ENCODE results near the gene C12orf42.
"Not testable (repeated sequence)": the region's sequence is repeated elsewhere in the genome, so short reads cannot be mapped to it uniquely, and the experiment has no call there.

Gene C12orf42

DNA sequence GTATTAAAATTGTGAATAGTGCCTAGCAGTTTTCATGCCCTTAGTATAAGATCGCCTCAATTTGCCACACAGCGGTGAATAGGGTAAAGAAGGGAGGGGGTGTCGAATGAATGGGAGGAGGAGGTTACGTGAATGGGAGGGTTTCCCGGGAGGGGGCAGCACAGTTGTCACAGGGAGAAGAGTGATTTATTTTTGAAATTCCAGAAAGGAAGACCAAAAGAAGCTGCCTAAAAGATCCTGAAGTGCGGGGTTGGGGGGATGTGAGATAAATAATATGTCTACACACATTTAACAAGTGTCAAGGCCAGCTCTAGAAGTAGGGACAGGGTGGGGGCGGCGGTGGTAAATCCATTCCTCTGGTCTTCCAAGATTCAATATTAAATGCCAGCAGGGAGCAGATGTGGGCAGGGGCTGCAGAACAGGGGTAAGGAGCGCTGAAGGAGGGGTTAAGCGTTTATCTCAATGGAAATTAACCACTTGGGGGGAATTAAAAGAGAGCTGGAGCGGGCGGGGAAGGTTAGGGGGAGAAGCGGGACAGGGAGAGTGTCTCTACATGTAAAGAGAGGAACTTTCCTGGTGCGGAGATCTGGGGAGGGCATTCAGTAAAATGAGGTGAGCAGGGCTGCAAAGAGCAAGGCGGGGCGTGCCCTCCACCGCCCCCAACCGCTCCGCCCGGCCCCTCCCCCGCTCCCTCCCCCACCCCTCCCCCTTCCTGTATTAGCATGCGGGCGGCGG is 867 bp downstream of the C12orf42 start:
- no peak for DNase-seq

DNA sequence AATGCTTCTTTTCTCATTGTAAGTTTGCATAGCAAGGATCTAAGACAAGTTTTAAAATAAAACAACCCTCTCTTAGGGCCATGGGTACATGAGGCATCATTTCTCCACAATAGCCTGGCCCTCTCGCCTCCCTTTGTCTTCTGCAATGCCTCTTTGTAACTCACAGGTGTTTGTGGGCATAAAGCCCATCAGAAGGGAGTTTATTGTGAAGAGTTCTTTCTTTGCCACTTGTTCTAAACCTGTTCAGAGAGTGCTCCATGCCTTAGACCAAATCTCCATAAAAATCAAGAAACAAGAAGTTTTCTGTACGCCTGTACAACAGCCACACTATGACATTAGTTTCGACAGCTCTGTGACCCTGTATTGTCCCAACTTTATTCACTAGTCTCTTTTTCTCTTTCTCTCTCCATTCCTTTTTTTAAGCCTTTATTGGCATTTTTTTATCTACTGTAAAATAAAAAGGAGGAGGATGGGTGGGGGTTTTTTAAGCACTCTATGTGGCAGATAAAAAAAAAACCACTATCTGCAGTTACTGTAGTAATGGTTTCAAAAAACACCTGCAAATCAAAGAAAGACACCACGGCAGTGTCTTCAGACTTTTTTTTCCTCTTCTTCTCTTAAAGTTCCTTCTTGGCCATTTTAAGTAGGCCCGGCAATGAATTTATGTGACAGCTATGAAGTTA is 1.6 kb downstream of the C12orf42 start:
- DNase-seq = no peak

DNA sequence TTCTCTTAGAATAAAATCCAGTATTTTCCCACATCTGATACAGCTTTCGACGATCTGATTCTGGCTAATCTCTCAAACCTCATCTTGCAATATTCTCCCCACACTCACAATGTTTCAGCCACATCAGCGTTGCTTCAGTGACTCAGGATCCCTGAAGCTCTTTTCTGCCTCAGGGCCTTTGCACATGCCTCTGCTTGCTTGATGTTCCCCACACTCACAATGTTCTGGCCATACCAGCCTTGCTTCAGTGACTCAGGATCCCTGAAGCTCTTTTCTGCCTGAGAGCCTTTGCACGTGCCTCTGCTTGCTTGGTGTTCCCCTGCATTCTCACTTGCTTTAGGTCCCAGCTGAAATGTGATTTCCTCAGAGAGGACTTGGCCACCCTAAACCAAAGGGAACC is 2.6 kb downstream of the C12orf42 start:
- DNase-seq = no peak

DNA sequence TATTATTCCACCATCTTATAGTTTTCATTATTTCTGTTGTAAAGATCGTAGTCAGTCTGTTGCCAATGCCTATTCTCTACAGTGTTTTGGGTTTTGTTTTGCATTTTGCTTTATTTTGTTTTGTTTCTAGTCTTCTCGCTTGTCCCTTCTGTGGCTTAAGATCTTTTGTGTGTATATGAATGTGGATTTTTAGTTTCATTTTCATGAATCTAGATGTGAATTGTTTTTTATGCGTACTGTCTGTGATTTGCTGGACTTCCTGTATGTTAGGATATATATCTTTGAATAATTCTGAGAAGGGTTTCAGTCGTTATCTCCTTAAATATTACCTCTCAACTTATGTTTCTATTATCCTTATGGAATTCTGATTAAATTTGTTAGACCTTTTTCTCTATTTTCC is 13.4 kb downstream of the C12orf42 start:
- DNase-seq = no peak

DNA sequence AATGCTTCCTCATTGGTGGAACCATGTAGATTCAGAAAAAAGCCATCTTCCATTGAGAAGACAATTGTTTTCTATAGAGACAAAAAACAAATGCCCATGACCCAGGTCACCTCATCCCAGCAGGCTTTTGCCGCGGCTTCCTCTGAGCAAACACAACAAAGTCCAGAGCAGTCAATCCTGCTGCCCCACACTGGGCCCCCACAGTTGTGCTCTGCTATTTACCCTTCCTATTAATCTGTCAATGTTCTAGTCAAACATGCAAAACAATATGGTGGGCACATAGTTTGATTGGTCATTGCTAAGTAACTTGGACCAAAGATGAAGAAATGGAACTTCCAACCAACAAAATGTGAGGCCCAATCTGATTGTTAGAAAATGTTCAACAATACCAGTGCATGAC is 20.7 kb downstream of the C12orf42 start:
- no peak for DNase-seq

DNA sequence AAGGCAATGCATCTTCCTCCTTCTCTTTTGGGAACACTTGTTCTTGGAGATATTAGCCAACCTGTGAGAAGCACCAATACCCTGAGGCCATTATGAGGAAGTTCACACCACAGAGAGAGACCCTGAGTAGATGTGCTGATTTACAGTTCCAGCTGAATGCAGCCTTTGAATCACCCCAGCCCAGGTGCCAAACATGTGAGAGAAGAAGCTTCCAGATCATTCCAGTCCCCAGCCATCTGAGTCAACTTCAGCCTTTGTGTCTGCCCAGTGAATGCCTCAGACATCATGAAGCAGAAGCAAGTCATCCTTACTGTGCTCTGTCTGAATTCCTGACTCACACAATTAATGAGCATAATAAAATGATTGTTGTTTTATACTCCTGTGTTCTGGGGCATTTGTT is 25.1 kb downstream of the C12orf42 start:
- DNase-seq = no peak

DNA sequence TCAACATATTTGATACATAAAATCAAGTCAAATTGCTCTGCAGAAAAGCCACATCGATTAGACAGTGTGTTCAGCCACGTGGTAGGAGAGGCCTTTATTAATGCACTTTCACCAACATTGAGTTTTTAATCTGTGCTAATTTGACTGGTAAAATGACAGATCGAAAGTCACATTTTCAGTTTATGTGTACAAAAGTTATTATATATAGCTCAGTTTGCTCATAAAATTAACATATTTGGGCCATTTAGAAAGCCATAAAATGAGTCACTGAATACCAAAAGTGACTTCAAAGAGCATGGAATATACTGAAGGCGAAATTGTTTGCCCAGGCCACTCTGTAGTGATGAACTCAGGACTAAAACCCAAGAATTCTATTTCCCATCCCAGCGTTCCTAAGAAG is 26.0 kb downstream of the C12orf42 start:
- DNase-seq = no peak

DNA sequence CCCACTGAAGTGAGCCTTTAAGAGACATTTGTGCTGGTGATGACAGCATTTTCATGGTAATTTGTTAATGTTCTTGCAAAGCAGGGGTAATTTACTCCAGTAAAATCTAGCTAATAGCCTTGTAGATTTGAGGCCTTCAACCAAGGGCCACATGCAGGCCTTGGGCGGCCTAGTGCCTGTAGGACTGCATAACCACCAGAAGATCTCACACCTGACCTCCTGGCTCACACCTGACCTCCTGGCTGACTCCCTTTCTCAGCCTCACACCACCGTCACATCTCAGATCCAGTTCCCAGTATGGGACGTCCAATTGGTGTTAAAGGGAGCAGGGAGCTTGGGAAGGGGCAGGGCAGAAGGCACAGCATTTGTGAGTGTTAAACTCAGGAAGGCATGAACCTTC is 26.9 kb downstream of the C12orf42 start:
- DNase-seq = no peak

DNA sequence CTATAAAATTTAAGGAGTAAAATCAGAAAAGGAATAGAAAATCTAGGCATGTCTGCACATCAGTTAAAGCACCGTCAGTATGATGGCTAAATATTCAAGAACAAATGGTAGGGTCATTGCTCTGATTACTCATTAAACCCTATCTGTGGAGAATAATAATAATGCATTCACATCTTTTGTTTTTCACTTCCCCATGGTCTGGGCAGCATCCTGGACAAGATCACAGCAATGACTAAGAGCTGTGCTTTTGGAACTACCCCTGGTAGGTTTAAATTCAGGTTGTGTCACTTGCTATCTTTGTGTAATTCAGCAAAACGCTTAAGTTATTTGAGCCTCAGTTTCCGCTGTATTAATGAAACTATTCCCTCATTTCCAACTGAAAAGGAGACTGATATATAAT is 33.1 kb downstream of the C12orf42 start:
- no peak for DNase-seq

DNA sequence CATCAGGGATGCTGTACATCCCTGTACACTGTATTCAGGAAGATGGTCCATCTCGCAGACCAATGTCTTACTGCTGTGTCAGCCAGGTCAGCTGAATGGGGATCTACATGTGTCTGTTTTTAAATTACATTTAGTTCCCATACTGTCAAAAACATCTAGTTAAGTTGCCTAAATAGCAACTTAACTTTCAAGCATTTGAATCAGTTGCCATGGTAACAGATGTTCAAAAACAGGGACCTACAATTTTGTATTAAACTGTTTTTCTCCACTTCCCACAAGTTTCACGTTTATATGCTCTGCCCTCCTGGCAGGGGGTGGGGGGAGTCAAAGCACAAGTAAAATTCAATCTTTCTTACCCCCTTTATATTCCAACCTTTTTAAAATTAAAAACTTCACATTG is 38.3 kb downstream of the C12orf42 start:
- DNase-seq = no peak

DNA sequence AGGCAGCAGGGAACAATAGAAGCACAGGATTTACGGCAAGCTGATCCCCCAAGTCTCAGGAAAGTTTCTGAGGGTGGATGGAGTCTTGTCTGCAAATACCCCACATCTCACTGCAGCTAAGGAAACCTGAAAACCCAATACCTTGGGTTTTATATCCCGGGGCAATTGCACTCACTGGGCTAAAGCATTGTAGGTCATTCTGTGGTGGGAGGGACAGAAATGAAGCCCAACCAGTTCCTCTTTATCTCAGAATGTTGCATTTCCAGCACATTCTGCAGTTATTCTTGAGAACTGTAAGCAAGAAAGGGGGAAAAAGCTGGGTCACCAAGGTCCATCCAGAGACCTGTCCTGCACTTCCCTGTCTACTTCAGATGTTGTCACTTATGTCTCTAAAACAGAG is 39.8 kb downstream of the C12orf42 start:
- DNase-seq = no peak

DNA sequence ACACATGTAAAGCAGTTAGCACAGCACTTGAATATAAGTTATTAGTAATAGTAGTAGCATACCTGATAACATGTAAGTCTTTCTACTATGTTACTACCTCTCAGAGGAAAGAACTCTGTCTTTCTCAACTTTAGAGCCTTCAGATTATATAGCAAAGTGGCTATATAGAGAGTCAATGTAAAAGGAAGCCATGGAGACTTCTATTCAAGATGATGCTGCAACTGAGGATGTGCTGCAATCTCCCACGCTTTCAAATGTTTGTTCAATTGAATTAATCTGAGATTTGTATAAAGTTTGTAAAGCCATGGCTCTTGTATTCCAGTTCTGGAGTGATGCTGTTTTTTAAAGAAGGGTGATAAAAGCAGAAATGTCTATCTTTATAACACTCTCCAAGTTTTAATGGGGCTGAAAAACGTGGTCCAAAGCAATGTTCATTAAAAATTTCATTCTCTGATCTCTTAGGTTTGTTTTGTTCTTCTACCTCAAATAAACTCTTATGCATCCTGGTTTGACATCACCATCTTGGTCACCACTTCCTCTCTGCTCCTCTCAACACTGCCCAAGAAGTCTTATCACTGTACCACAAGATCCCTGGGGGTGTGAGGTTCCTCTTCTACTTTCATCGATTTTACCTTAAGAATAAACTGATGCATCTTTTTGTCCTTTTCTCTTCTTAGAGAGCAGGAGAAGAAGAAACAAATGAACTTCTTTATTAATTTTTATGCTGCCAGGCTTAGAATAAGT is 40.6 kb downstream of the C12orf42 start:
- no peak for DNase-seq

DNA sequence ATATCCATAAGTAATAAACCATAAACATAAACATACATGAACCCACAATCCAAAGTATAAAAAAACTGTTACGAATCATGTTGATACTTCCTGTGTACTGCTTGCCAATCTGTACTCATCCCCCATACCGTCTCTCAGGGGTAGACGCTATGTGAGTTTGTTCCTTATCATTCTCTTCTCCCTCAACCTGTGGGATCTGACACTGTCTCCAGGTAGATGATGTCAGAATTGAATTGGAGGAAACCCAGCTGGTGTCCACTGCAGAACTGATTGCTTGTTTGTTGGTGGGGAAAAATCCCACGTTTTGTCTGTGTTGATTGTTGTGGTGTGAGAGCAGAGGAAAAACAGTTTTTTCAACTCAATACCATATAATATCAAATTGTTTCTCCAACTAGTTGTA is 50.8 kb downstream of the C12orf42 start:
- DNase-seq = no peak

DNA sequence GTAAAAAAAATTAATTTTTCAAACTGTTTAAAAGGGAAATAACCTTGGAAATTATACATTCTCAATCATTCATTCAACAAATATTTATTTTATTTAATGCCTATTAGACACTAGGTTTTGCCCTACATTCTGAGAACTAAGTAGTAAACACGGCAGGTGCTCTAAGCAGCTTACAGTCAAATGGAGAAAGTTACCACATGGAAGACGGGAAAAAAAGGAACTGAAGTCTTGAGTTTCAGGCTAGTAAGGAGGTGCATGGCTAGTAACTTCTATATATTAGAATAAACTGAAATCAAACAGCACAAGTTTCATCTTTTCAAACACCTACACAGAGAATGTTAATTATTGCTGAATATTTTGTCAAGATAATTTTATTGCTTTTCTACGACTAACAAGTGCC is 52.9 kb downstream of the C12orf42 start:
- DNase-seq = no peak

DNA sequence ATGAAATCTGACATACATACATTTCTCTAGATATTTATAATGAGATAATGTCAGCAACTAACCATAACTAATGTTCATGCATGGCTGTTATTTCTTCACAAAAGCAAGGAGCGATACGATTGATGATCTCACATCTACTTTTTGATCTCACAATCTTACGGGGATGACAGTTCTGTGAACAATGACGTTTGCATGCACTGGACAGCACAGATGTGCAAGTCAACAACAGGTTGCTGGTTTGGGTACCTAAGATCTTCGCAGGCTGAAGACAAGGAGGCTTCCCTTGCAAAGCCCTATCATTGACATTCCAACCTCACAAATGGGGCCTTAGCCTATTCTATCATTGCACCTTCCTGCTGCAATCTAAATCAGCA is 53.6 kb downstream of the C12orf42 start:
- no peak for DNase-seq

DNA sequence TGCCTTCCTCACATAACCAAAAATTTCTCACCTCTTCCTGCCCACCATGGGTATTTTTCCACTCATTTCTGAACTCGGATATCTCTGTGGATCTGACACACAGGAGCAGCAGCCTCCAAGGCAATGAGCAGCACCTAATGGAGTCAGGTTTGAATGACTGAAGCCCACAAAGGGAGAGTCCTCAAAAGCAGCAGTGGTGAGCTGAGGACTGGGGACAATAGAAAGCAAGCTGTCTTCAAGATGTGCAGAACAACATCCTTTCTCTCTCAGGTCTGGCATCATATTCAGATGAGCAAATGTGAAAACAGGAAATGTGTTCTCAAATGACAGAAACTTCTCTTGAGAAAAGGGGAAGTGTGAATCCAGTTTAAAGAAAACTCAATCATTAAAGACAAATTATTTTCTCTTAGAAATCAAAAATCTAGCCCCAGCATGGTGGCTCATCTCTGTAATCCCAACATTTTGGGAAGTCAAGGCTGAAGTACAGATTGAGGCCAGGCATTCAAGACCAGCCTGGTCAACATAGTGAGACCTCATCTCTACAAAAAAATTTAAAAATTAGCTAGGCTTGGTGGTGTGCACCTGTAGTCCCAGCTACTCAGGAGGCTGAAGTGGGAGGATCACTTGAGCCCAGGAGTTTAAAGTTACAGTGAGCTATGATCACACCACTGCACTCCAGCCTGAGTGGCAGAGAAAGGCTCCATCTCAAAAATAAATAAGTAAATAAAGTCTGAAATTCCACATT is 54.2 kb downstream of the C12orf42 start:
- DNase-seq = no peak

DNA sequence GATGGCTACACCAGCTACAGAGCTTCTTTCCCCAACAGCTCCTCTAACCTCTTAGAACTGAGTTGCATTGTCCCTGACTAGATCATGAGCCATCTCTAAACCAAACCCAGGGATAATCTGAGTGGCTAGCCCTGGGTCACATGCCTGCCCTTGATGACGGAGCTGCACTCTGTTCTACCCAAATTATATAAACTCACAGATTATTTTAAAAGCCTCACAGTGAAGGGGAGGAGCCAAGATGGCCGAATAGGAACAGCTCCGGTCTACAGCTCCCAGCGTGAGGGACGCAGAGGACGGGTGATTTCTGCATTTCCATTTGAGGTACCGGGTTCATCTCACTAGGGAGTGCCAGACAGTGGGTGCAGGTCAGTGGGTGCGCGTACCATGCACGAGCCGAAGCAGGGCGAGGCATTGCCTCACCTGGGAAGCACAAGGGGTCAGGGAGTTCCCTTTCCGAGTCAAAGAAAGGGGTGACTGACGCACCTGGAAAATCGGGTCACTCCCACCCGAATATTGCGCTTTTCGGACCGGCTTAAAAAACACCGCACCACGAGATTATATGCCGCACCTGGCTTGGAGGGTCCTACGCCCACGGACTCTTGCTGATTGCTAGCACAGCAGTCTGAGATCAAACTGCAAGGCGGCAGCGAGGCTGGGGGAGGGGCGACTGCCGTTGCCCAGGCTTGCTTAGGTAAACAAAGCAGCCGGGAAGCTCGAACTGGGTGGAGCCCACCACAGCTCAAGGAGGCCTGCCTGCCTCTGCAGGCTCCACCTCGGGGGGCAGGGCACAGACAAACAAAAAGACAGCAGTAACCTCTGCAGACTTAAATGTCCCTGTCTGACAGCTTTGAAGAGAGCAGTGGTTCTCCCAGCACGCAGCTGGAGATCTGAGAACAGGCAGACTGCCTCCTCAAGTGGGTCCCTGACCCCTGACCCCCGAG is 61.3 kb downstream of the C12orf42 start:
- DNase-seq = not testable (repeated sequence)

DNA sequence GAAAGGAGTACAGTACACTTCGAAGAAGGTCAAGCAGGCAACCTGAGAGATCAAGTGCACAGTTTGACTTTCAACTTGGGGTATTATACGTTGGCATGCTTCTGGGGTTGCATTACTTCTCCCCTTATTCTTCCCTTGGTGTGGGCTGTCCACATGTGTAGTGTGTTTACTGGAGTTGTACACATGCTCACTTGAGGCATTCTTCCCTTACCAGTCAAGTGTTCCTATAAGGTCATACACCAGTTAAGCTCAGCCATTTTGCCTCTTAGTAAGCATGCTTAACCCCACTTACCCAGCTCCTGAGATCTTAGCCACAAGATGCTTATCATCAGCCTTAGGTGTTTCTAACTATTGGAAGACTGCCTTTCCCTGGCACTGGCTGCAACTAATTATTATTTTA is 63.8 kb downstream of the C12orf42 start:
- no peak for DNase-seq

DNA sequence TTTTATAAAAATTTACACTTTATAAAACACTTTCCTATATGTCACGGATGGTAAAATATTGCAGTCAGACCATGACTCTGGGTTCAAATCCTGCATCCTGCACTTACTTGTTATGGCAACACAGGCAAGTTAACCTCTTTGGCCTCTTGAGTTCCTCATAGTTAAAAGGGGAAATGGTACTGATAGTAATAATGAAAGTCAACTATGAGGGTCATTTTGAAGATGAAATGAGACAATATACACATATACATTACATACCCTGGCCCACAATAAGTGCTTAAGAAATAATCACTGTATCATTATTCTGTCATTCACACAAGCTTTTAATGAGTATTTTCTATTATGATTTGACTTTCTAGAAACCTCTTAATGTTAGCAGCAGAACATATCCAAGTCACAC is 64.4 kb downstream of the C12orf42 start:
- DNase-seq = no peak

DNA sequence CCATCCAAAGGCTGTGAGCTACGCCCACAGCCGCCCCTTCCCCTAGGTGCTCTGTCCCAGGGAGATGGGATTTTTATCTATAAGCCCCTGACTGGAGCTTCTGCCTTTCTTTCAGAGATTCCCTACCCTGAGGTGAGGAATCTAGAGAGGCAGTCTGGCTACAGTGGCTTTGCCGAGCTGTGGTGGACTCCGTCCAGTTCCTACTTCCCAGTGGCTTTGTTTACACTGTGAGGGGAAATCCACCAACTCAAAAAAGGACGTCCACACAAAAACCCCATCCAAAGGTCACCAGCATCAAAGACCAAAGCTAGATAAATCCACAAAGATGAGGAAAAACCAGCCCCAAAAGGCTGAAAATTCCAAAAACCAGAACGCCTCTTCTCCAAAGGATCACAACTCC is 70.1 kb downstream of the C12orf42 start:
- not testable (repeated sequence) for DNase-seq

DNA sequence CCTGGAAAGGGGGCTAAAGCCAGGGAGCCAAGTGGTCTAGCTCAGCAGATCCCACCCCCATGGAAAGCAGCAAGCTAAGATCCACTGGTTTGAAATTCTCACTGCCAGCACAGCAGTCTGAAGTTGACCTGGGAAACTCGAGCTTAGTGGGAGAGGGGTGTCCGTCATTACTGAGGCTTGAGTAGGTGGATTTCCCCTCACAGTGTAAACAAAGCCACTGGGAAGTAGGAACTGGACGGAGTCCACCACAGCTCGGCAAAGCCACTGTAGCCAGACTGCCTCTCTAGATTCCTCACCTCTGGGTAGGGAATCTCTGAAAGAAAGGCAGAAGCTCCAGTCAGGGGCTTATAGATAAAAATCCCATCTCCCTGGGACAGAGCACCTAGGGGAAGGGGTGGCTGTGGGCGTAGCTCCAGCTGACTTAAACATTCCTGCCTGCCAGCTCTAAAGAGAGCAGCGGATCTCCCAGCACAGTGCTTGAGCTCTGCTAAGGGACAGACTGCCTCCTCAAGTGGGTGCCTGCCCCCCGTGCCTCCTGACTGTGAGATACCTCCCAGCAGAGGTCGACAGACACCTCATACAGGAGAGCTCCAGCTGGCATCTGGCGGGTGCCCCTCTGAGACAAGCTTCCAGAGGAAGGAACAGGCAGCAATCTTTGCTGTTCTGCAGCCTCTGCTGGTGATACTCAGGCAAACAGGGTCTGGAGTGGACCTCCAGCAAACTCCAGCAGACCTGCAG is 70.8 kb downstream of the C12orf42 start:
- not testable (repeated sequence) for DNase-seq

DNA sequence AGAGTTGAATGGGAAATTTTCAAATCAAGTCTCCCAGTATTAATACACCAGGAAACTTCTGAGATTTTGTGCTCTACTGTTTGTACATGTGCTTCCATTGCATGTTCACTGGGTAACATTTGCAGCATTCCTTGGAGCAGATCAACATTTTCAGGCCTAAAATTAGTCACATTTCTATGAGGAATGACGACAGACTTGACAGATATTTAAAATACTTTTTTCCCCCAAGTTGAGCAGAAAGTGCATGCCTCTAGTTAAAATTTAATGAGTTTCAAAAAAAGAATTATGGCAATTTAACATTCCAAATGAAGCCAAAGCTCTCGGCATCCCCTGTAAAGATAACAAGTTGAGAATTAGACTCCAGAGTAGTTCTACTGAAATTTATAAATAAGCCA is 72.3 kb downstream of the C12orf42 start:
- no peak for DNase-seq
